PFSK-1 (cell line): ENCODE measurements around the gene ZG16B.

ENCODE experiments used
- FOXP2 ChIP-seq: optimal IDR thresholded peaks from 2 replicates; pipeline ENCODE3; 2011; ENCODE audit warnings: borderline replicate concordance, control low read depth, inconsistent platforms; ENCODE audit not compliant: insufficient read depth; ENCODE audit errors: extremely low read length, extremely low read depth
- POLR2AphosphoS5 ChIP-seq: IDR thresholded peaks from 2 replicates; pipeline ENCODE4 v1.6.1; 2012; ENCODE audit warnings: low read depth, mild to moderate bottlenecking, control low read depth, low read length, moderate library complexity
- REST ChIP-seq, 2 experiments: IDR thresholded peaks; 2 replicates each; pipeline versions ENCODE4 v1.6.1 to v1.8.0; 2011 to 2012; ENCODE audit warnings: low read depth in 2 of 2, low read length in 2 of 2, control low read depth in 1 of 2, inconsistent platforms in 1 of 2, mild to moderate bottlenecking in 1 of 2, moderate library complexity in 1 of 2; ENCODE audit not compliant: insufficient read depth in 1 of 2
- SIN3A ChIP-seq: IDR thresholded peaks from 2 replicates; pipeline ENCODE4 v1.6.1; 2012; ENCODE audit warnings: mild to moderate bottlenecking, low read length, moderate library complexity, borderline replicate concordance; ENCODE audit not compliant: insufficient read depth
- TAF1 ChIP-seq: IDR thresholded peaks from 2 replicates; pipeline ENCODE4 v1.6.1; 2012; ENCODE audit warnings: low read length, control low read depth, borderline replicate concordance; ENCODE audit not compliant: insufficient read depth

Gene ZG16B

GRCh38 chr16:2854700-2855309 is 24.7 kb downstream of the ZG16B start:
- TF ChIP-seq POLR2AphosphoS5 (no peak), TAF1 (no peak), SIN3A (no peak), FOXP2 (no peak), REST (IDR thresholded peaks at IDR 0.05; ENCODE audit: insufficient read depth in 1 of 2, low read depth in 2 of 2, low read length in 2 of 2) (no peak)

- no peak for TF ChIP-seq FOXP2
- no peak for TF ChIP-seq SIN3A
- no peak for TF ChIP-seq POLR2AphosphoS5
- TF ChIP-seq REST (IDR thresholded peaks at IDR 0.05; ENCODE audit: insufficient read depth in 1 of 2, low read depth in 2 of 2, low read length in 2 of 2) = no peak
- no peak for TF ChIP-seq TAF1
Measured at GRCh38 chr16:2855536-2855935, 25.4 kb downstream of the ZG16B start.

- TF ChIP-seq TAF1 = no peak
- TF ChIP-seq SIN3A = no peak
- no peak for TF ChIP-seq FOXP2
- no peak for TF ChIP-seq REST (IDR thresholded peaks at IDR 0.05; ENCODE audit: insufficient read depth in 1 of 2, low read depth in 2 of 2, low read length in 2 of 2)
- no peak for TF ChIP-seq POLR2AphosphoS5
Measured at GRCh38 chr16:2856061-2856670, 26.1 kb downstream of the ZG16B start.

- TF ChIP-seq FOXP2 = no peak
Measured at GRCh38 chr16:2856686-2857450, 26.8 kb downstream of the ZG16B start.

GRCh38 chr16:2857451-2858244 is 27.5 kb downstream of the ZG16B start, which contains the start of gene PRSS22:
Gene PRSS22 (minus strand): TSS chr16:2858170. CDS start chr16:2858104, 66 bp downstream.
- TF ChIP-seq TAF1 (no peak), SIN3A (no peak), REST (IDR thresholded peaks at IDR 0.05; ENCODE audit: insufficient read depth in 1 of 2, low read depth in 2 of 2, low read length in 2 of 2) (no peak), POLR2AphosphoS5 (no peak)
